Left lung (tissue), 10 donors: Measurements from ENCODE around the gene GRIA4. TPM values are rescaled to one million over a fixed set of nuclear protein-coding genes. Genes with fewer than 3 reads are reported as not detected.

Experiments
- ATAC-seq: fragments of 200-7000 bp; cut with Tn5 transposase; one replicate; pipeline ENCODE4 v1.9.1; 2020; ENCODE audit warnings: moderate library complexity
- DNase-seq, 4 donors: peaks; one replicate each; pipeline ENCODE4 v3.0.0-alpha.2; 2013 to 2020
- H3K27ac ChIP-seq, 2 donors: fragments of 200-600 bp; sonication (generic) in 1 of 2; one replicate each; pipeline versions ENCODE4 v1.5.0 to v1.8.0; 2020 to 2021
- H3K27me3 ChIP-seq, 2 donors: fragments of 200-600 bp; sonication (generic) in 1 of 2; one replicate each; pipeline versions ENCODE4 v1.5.0 to v1.8.0; 2020 to 2021
- H3K36me3 ChIP-seq, 2 donors: fragments of 200-600 bp; sonication (generic) in 1 of 2; one replicate each; pipeline versions ENCODE4 v1.5.0 to v1.8.0; 2020 to 2021
- H3K4me1 ChIP-seq, 2 donors: fragments of 200-600 bp; one replicate each; pipeline ENCODE4 v1.8.0; 2021
- H3K4me3 ChIP-seq, 2 donors: fragments of 200-600 bp; sonication (generic) in 1 of 2; one replicate each; pipeline versions ENCODE4 v1.5.0 to v1.8.0; 2020 to 2021; ENCODE audit warnings: mild to moderate bottlenecking in 1 of 2
- H3K9me3 ChIP-seq, 2 donors: fragments of 200-600 bp; sonication (generic) in 1 of 2; one replicate each; pipeline versions ENCODE4 v1.5.0 to v1.8.0; 2020 to 2021
- intact Hi-C, 2 donors: fragments of 100-400 bp; cut with DNase I; formaldehyde crosslinking; loops; one replicate each; pipeline versions ENCODE4 v1.11.2 to v1.14.2; 2022
- polyA plus RNA-seq, 6 donors: library from polyadenylated mRNA; unstranded; fragments of 120-200 nt; gene quantifications; one replicate each; pipeline ENCODE4 v1.2.1, GENCODE V29; 2013; ENCODE audit not compliant: insufficient read length in 6 of 6
- total RNA-seq, 2 donors: library from RNA; stranded (reverse); fragmentation: NEBNext Ultra II Directional; extraction: Animal tissue kit (Norgen Biotek cat#: 25700); gene quantifications; one replicate each; pipeline ENCODE4 v1.2.1, GENCODE V29; 2021
- TF ChIP-seq, protein P1 (sequence below), 2 donors: fragments of 200-600 bp; sonication (generic) in 1 of 2; IDR thresholded peaks; one replicate each; pipeline versions ENCODE4 v1.5.0 to v1.8.0; 2021; ENCODE audit warnings: antibody characterized with exemption in 2 of 2
- donor health status: DM: no; HTN: yes; CAD: no.
- donor health status: DM: no; HTN: no; CAD: no.

The GRIA4 gene
- total and polyA plus RNA-seq, 8 donors, result 0.27 to 0.98 (median 0.63) TPM; not detected in 2

DNA sequence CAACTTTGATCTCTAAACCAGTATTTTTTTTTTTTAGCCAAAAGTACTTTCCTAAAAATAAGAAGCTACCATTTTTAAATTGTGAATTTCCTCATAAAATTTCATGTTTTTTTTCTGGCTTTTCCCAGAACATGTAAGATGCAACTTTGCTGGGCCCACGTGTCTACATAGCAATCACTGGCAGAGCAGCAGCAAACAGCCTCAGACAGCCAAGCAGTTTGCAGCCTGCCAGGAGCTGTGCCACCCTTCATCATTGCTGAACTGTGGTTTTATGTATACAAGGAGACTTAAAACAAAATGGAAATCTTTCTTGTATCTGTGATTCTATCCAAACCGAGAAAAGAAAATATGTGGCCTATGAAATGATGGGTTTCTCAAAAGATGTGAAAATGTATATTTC is 110.2 kb downstream of the GRIA4 start:
- H3K4me1 ChIP-seq, result no peaks in the 10 kb centered on the region
- no peaks in the 10 kb centered on the region for H3K27me3 ChIP-seq
- TF ChIP-seq, protein P1, sequence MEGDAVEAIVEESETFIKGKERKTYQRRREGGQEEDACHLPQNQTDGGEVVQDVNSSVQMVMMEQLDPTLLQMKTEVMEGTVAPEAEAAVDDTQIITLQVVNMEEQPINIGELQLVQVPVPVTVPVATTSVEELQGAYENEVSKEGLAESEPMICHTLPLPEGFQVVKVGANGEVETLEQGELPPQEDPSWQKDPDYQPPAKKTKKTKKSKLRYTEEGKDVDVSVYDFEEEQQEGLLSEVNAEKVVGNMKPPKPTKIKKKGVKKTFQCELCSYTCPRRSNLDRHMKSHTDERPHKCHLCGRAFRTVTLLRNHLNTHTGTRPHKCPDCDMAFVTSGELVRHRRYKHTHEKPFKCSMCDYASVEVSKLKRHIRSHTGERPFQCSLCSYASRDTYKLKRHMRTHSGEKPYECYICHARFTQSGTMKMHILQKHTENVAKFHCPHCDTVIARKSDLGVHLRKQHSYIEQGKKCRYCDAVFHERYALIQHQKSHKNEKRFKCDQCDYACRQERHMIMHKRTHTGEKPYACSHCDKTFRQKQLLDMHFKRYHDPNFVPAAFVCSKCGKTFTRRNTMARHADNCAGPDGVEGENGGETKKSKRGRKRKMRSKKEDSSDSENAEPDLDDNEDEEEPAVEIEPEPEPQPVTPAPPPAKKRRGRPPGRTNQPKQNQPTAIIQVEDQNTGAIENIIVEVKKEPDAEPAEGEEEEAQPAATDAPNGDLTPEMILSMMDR (IDR thresholded peaks at IDR 0.05), result no peak
- H3K9me3 ChIP-seq, result peaks cover 0 to 8% of the 10 kb centered on the region in 2 donors
- ATAC-seq (no peak), DNase-seq (no peak)
- H3K4me3 ChIP-seq, result no peak overlapping the region
- H3K27ac ChIP-seq, result no peak overlapping the region
- no peaks in the 10 kb centered on the region for H3K36me3 ChIP-seq
- intact Hi-C loops, result no loop called here

GRCh38 chr11:105723269-105723668 is 113.4 kb downstream of the GRIA4 start:
- Histone ChIP-seq H3K27ac (no peak overlapping the region), H3K4me1 (no peaks in the 10 kb centered on the region), H3K27me3 (no peaks in the 10 kb centered on the region), H3K9me3 (peaks cover 0 to 28% of the 10 kb centered on the region in 2 donors), H3K36me3 (no peaks in the 10 kb centered on the region), H3K4me3 (no peak overlapping the region)
- ATAC-seq (no peak), DNase-seq (no peak)
- intact Hi-C loops, result no loop called here
- TF ChIP-seq, protein P1 (IDR thresholded peaks at IDR 0.05), result no peak

DNA sequence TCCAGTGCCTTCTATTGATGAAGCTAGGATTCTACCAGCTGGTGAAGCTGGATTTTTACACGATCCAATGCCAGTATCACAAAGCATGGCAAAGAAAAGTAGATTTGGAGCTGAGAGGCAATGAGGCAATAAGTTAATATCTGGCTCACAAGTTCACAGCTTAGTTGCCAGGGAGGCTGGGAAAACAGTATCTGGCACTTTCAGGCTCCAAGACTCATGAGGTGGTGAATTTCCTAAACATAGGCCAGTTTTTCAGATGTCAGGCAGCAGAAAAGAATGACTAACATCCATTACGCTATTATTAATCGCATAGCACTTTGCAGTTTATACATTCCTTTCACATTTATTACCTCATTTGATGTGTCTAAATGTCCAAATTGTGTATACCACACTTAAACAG is 122.7 kb downstream of the GRIA4 start:
- H3K9me3 ChIP-seq, result peaks cover 0 to 20% of the 10 kb centered on the region in 2 donors
- ATAC-seq, result no peak
- no peak for DNase-seq
- no peak overlapping the region for H3K27ac ChIP-seq
- H3K4me1 ChIP-seq, result no peaks in the 10 kb centered on the region
- TF ChIP-seq, protein P1 (IDR thresholded peaks at IDR 0.05), result no peak
- no peak overlapping the region for H3K4me3 ChIP-seq
- no peaks in the 10 kb centered on the region for H3K36me3 ChIP-seq
- intact Hi-C loops, result no loop called here
- no peaks in the 10 kb centered on the region for H3K27me3 ChIP-seq

DNA sequence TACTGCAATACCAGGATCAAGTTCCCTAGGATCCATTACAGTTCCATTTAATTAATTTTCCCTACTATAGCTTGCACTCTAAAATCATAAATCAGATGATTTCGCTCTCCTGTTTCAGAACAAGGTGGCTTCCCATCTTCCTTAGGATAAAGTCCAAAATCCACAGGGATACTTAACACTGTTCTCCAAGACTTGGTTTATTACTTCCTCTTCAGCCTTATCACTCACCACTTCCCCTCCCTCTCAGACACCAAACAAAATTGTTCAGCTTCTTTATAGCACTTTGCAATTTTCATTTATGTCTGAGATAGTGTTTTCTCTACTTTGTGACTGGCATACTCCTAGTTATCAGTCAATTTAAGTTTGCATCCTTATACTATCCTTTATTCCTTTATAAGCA is 124.6 kb downstream of the GRIA4 start:
- ATAC-seq (no peak), DNase-seq (no peak)
- Histone ChIP-seq H3K4me1 (no peaks in the 10 kb centered on the region), H3K27ac (no peak overlapping the region), H3K4me3 (no peak overlapping the region), H3K9me3 (peaks cover 0 to 9% of the 10 kb centered on the region in 2 donors), H3K36me3 (no peaks in the 10 kb centered on the region), H3K27me3 (no peaks in the 10 kb centered on the region)
- TF ChIP-seq, protein P1 (IDR thresholded peaks at IDR 0.05), result no peak
- intact Hi-C loops, result no loop called here

DNA sequence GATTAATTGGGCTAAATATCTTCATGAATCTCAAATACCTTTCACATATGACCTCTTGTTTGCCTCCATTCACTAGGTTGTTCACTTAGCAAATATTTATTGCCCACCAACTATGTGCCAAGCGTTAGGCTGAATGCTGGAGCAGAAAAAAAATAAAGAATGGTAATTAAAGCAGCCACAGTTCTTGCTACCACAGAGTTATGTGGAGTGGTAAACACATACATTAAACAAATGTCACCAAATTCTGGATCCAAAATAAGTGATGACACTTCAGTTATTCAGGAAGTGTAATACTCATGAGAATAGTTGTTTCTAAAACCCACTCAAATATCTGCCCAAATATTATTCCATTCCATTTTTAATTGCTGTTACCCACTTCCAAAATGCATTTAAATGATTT is 128.4 kb downstream of the GRIA4 start:
- DNase-seq, result no peak
- Histone ChIP-seq H3K36me3 (no peaks in the 10 kb centered on the region), H3K9me3 (no peaks in the 10 kb centered on the region), H3K4me3 (no peak overlapping the region), H3K4me1 (no peaks in the 10 kb centered on the region), H3K27me3 (no peaks in the 10 kb centered on the region), H3K27ac (no peak overlapping the region)
- ATAC-seq, result no peak
- TF ChIP-seq, protein P1 (IDR thresholded peaks at IDR 0.05), result no peak
- intact Hi-C loops, result no loop called here
